Activated CD4-positive, alpha-beta memory T cell treated with anti-CD3 and anti-CD28 coated beads for 36 hours (primary cell): ENCODE measurements around the gene HLCS. TPM values are rescaled to one million over a fixed set of nuclear protein-coding genes. Genes with fewer than 3 reads are reported as not detected.

Source experiments
- CTCF ChIA-PET: fragments of 350-600 bp; sonication (Branson Sonifier 250); formaldehyde crosslinking; loops from one replicate; lab custom pipeline; 2021; ENCODE audit warnings: antibody characterized with exemption, inconsistent platforms; lab: Charles Lee
- POLR2A ChIA-PET: fragments of 350-600 bp; sonication (Branson Sonifier 250); formaldehyde crosslinking; loops from one replicate; lab custom pipeline; 2021; ENCODE audit warnings: antibody characterized with exemption; lab: Charles Lee
- DNase-seq: peaks from one replicate; pipeline ENCODE4 v3.0.0-alpha.2; 2020
- H3K27ac Mint-ChIP-seq: one replicate; pipeline ENCODE4 v1.8.0; 2021; ENCODE audit warnings: mixed read lengths
- H3K27me3 Mint-ChIP-seq: one replicate; pipeline ENCODE4 v1.8.0; 2021; ENCODE audit warnings: mixed read lengths
- H3K36me3 Mint-ChIP-seq: one replicate; pipeline ENCODE4 v1.8.0; 2021; ENCODE audit warnings: mixed read lengths
- H3K4me1 Mint-ChIP-seq: one replicate; pipeline ENCODE4 v1.8.0; 2021; ENCODE audit warnings: low read depth, mixed read lengths
- H3K4me3 Mint-ChIP-seq: one replicate; pipeline ENCODE4 v1.8.0; 2021; ENCODE audit warnings: mild to moderate bottlenecking, mixed read lengths
- H3K9me3 Mint-ChIP-seq: one replicate; pipeline ENCODE4 v1.8.0; 2021; ENCODE audit warnings: mixed read lengths
- intact Hi-C: fragments of 100-400 bp; cut with micrococcal nuclease; formaldehyde crosslinking; loops from one replicate; pipeline ENCODE4 v1.15.1; 2023
- total RNA-seq, 2 experiments: library from RNA; stranded (reverse); gene quantifications; one replicate each; pipeline ENCODE4 v1.2.3, GENCODE V29; 2021

HLCS gene
- total RNA-seq, 2 experiments from 2014 or later = 12.7 to 17.5 TPM

DNA sequence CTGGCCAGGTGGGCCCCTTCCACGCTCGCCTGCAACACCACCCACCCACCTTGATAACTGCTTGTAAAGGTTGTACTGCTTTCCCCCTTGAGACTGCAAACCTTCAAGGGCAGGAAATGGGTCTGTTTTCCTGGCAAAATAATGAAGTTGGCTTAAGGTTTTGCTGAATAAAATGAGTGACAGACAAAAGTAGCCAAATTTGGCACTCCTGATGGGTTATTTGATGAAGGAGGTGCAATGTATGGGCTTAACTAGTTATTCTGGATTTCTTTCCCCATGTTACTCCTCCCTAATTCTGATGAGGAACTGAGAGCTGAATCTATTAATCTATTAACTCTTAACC is 14.6 kb upstream of the HLCS start:
- Mint-ChIP-seq H3K4me3 (peak overlapping the region; percentile 50), H3K4me1 (peaks cover 26% of the 10 kb centered on the region), H3K27ac (no peak overlapping the region), H3K9me3 (no peaks in the 10 kb centered on the region), H3K27me3 (peaks cover 11% of the 10 kb centered on the region), H3K36me3 (no peaks in the 10 kb centered on the region)
- no peak for DNase-seq
- ChIA-PET POLR2A (no interaction called here), CTCF (no interaction called here)
- intact Hi-C loops = loop anchor here (10.0 kb wide), 1 partner anchor 384 kb away; the partner anchor contains the start of gene DYRK1A

DNA sequence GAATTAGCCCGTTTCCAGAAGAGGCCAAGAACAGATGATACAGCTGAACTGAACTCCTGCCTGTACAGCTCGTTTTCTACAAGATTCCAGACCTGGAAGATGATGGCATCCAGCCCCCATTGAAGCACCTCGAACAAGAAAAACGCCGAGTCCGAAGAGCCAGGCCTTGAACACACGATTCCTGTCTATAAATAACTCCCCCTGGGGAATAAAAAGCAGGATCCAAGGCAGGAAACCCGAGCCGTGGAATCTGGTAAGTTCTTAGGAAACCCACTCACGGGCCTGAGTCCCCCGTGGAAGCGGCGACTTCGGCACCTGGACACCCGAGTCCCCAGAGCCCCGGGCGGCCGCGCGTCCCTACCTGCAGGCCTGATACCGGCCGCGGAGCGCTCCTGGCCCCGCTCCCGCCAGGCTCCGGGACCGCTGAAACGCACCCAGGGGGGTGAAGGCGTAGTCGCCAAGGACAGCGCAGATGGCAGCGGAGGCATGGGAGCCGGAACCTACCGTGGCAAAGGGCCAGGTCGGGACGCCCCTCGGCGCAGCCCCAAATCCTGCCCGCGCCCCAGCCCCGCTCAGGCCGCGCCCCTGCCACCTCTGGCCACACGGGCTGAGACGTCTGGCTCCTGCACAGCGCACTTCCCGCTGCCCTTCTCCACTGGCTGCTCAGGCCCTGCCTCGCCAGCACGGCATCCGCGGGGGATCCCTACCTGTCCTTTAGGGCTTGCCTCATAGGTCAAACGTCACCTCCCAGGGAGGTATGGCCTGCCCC is 14.0 kb upstream of the HLCS start:
- no peak overlapping the region for H3K27ac Mint-ChIP-seq
- peak overlapping the region; percentile 50 for H3K4me3 Mint-ChIP-seq
- peaks cover 21% of the 10 kb centered on the region for H3K4me1 Mint-ChIP-seq
- POLR2A ChIA-PET = no interaction called here
- H3K9me3 Mint-ChIP-seq = no peaks in the 10 kb centered on the region
- H3K36me3 Mint-ChIP-seq = no peaks in the 10 kb centered on the region
- DNase-seq = no peak
- intact Hi-C loops = loop anchor here (10.0 kb wide), 1 partner anchor 384 kb away; the partner anchor contains the start of gene DYRK1A
- peaks cover 11% of the 10 kb centered on the region for H3K27me3 Mint-ChIP-seq
- CTCF ChIA-PET = interaction anchor here (1.2 kb wide), 1 partner anchor 10 kb away, joined by 5 read pairs; no protein-coding TSS in a partner anchor

DNA sequence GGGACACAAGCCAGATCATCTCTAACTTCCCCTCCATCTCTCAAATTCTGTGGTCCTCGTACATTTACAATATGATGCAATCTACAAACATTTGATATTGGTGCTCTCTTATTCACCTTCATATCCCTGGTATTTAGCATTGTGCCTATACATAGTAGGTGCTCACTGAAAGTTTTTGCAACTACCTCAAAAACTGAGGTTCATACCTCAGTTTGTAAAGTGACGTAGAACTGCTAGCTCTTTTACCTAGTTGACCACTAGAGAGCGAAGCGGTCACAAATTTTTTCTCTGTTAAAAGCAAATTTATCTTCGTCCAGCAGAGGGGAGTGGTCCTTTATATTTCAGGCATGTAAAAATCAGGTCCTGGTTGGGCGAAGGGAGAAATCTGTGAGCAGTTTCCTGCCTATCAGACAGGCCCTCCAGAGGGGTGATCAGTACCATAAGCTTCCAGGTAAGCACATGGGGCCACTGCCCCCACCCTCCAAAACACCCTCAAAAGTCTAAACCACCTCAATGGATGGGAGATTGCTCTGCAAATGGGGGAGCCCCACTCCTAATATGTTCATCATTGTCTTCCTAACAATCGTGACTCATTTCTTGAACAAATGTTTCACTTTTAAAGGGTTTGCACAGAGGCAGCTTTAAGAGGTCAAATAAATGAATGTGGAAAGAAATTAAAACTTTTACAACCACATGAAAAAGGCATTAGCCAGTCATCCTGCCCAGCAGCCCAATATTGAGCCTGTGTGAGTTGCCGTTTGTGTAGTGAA is 10.6 kb upstream of the HLCS start:
- no peaks in the 10 kb centered on the region for H3K36me3 Mint-ChIP-seq
- peaks cover 21% of the 10 kb centered on the region for H3K4me1 Mint-ChIP-seq
- H3K9me3 Mint-ChIP-seq = no peaks in the 10 kb centered on the region
- H3K4me3 Mint-ChIP-seq = no peak overlapping the region
- CTCF ChIA-PET = interaction anchor here (1.0 to 3.9 kb wide), 10 partner anchors 8 to 347 kb away, joined by 3 to 33 read pairs (median 4); partner anchors contain the start of genes HLCS and RIPPLY3
- intact Hi-C loops = loop anchor here (1.0 kb wide), 2 partner anchors 12 to 33 kb away; no protein-coding TSS in a partner anchor
- peak; percentile 63 for DNase-seq
- POLR2A ChIA-PET = no interaction called here
- H3K27ac Mint-ChIP-seq = peak overlapping the region; percentile 40
- H3K27me3 Mint-ChIP-seq = peaks cover 11% of the 10 kb centered on the region

DNA sequence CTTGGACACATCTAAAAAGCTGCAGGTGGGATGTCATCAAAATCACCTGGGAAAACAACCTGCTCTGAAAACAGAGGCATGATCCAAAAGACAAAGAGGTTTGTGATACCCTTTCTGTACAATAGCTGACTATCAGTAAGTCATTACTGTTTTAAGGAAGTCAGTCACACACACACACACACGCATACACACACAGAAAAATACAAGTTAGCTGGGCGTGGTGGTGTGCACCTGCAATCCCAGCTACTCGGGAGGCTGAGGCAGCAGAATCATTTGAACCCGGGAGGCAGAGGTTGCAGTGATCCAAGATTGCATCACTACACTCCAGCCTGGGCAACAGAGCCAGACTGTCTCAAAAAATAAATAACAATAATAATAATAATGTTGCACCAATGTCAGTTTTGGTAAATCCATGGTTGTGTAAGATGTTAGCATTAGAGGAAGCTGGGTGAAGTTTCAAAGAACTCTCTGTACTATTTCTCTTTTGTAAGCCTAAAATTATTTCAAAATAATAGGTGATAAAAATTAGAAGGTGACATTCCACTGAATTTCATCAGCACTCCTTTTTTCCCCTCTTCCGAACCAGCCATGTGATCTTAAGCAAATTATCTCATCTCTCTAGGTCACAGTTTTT is 9.9 kb upstream of the HLCS start:
- POLR2A ChIA-PET = no interaction called here
- Mint-ChIP-seq H3K4me1 (peaks cover 21% of the 10 kb centered on the region), H3K27me3 (peaks cover 7% of the 10 kb centered on the region), H3K36me3 (no peaks in the 10 kb centered on the region), H3K27ac (no peak overlapping the region), H3K9me3 (no peaks in the 10 kb centered on the region), H3K4me3 (no peak overlapping the region)
- intact Hi-C loops = no loop called here
- no peak for DNase-seq
- CTCF ChIA-PET = interaction anchor here (0.6 to 3.9 kb wide), 11 partner anchors 7 to 872 kb away, joined by 3 to 33 read pairs (median 4); partner anchors contain the start of genes HLCS and RIPPLY3

DNA sequence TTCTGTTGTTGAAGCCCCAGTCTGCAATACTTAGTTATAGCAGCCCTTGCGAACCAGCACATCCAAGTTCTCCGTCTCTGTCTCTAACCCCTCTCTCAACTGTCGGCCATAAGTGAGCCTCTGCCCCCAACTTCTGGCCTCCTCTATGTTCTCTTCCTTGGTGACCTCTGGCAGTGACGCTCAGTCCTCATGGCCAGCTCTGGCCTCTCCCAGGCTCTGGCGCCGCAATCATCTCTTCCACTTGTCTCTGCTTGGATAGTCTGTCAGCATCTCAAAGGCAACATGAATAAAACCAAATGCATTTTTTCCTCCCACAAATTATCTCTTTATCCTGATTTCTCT is 8.4 kb upstream of the HLCS start:
- H3K36me3 Mint-ChIP-seq = no peaks in the 10 kb centered on the region
- ChIA-PET CTCF (no interaction called here), POLR2A (interaction anchor here (0.7 to 1.2 kb wide), 2 partner anchors 9 to 15 kb away, joined by 3 read pairs; no protein-coding TSS in a partner anchor)
- no peaks in the 10 kb centered on the region for H3K27me3 Mint-ChIP-seq
- no peak overlapping the region for H3K27ac Mint-ChIP-seq
- no peak for DNase-seq
- intact Hi-C loops = no loop called here
- peaks cover 14% of the 10 kb centered on the region for H3K4me1 Mint-ChIP-seq
- H3K9me3 Mint-ChIP-seq = no peaks in the 10 kb centered on the region
- H3K4me3 Mint-ChIP-seq = no peak overlapping the region

DNA sequence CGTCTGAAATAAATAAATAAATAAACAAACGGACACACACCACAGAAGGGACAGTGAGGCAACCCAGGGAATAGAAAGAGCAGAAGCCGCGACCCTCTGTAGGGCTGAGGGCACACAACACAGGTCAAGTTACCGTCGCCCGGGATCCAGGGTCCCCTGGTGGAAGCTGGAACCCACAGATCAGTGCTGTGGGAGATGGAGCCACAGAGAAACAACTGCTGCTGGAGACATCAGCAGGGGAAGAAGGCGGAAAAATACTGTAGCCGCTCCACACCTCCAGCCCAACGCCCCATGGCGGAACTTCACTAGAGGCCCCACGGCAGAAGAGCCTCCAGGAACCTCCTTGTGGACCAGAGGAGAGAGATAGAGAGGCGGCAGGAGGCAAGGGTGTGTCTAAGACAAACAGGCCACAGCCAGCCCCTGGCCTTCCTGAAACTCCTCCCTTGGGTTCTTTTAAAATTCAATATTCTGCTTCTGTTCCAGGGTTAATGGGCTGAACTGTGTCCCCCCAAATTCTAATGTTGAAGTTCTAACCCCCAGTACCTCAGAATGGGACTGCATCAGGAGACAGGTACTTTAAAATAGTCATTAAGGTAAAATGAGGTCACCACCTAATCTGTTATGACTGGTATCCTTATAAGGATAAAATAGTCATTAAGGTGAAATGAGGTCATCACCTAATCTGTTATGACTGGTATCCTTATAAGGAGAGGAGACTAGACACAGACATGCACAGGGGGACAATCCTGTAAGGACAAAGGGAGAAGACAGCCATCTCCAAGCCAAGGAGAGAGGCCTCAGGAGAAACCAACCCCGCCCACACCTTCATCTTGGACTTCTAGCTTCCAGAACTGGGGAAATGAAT is 7.7 kb upstream of the HLCS start:
- intact Hi-C loops = no loop called here
- no peaks in the 10 kb centered on the region for H3K36me3 Mint-ChIP-seq
- no peaks in the 10 kb centered on the region for H3K9me3 Mint-ChIP-seq
- ChIA-PET CTCF (no interaction called here), POLR2A (interaction anchor here (0.7 to 1.2 kb wide), 2 partner anchors 9 to 15 kb away, joined by 3 read pairs; no protein-coding TSS in a partner anchor)
- no peaks in the 10 kb centered on the region for H3K27me3 Mint-ChIP-seq
- no peak for DNase-seq
- no peak overlapping the region for H3K27ac Mint-ChIP-seq
- H3K4me3 Mint-ChIP-seq = no peak overlapping the region
- peaks cover 14% of the 10 kb centered on the region for H3K4me1 Mint-ChIP-seq

DNA sequence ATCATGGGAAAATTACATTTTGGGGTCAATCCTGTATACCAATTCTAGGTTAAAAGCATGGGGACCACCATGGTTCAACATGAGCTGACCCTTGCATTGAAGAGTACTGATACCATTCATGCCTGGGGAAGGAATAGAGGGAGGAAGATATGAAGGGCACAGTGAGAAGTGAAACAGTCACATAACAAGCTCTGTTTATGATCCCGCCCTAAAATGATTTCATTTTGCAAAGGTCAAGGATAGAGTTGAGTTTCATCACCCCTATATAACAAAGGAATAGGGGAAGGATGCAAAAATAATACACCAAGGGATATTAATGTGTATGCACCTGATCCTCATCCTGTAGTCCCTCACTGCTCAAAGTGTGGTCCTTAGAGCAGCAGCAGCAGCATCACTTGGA is 2.5 kb upstream of the HLCS start:
- intact Hi-C loops = loop anchor here (5.0 kb wide), 1 partner anchor 38 kb away; the partner anchor contains the start of gene RIPPLY3
- ChIA-PET POLR2A (no interaction called here), CTCF (interaction anchor here (0.6 to 1.3 kb wide), 3 partner anchors 8 to 154 kb away, joined by 4 read pairs; no protein-coding TSS in a partner anchor)
- Mint-ChIP-seq H3K9me3 (no peaks in the 10 kb centered on the region), H3K4me3 (no peak overlapping the region), H3K4me1 (peaks cover 12% of the 10 kb centered on the region), H3K27ac (no peak overlapping the region), H3K27me3 (no peaks in the 10 kb centered on the region), H3K36me3 (peaks cover 2% of the 10 kb centered on the region)
- DNase-seq = no peak

DNA sequence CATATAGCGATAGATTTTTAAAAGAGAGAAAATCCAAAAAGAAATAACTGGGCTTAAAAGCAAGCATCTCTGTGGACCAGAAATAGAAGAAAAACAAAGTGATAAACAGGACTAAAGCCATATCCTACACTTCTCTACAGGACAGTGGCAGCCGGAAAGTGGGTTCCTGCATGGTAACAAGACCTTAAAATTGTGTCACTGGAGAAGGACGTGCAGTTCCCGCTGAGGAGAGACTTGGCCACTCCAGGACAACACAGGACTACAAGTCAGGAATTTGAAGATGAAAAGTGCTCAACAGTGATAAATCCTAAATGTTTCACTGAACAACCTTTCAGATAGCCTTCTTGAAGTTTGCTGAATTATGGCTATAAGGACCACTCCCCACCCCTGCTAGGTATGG is 1.9 kb upstream of the HLCS start:
- Mint-ChIP-seq H3K36me3 (peaks cover 2% of the 10 kb centered on the region), H3K4me3 (no peak overlapping the region), H3K27me3 (no peaks in the 10 kb centered on the region), H3K9me3 (no peaks in the 10 kb centered on the region), H3K27ac (no peak overlapping the region), H3K4me1 (peaks cover 12% of the 10 kb centered on the region)
- ChIA-PET CTCF (interaction anchor here (1.1 to 1.3 kb wide), 2 partner anchors 9 to 21 kb away, joined by 4 read pairs; no protein-coding TSS in a partner anchor), POLR2A (no interaction called here)
- DNase-seq = no peak
- intact Hi-C loops = loop anchor here (5.0 kb wide), 1 partner anchor 39 kb away; the partner anchor contains the start of gene RIPPLY3

DNA sequence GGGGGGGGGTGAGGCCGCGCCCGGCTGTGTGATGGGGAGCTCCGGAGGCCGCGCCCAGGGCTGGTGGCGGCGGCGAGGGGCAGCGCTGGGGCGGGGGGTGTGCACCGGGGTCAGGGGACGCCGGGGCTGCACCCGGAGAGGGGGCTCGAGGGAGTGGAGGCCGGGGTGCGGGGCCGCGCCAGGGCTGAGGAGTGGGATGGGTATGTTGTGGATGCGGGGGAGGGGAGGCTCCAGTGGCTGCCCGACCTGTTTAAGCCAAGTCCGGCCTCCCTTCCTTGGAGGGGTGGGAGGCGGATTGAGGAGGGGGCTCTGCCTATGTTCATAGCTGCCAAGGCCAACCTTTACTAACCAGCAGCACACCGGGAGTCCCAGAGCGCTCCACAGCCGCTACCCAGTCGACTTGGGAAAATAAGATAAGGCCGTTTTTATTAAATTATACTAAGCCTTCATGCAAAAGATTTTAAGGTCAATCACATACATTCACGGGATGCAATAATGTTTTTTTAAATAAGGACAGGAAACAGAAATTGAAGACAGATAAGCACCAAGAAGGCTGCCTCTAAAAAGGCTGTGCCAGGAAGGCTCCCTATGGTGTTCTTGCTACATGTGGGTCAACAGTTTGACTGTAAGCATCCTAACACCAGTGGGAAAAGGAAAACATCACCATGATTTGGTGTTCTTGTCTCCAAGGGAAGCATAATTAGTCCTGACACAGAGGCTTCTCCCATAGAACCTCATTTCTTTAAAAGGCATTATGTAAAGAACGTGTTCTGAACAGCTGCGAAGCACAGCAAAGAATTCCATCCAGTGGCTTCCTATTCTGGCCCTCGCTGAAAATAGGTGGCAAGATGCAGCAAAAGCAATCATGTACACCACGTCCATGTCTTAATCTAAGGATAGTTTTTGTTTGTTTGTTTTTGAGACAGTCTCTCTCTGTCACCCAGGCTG is 626 bp upstream of the HLCS start:
- peak overlapping the region; percentile 75 for H3K4me3 Mint-ChIP-seq
- POLR2A ChIA-PET = interaction anchor here (0.8 to 2.0 kb wide), 5 partner anchors 17 to 300 kb away, joined by 3 to 8 read pairs (median 3); partner anchors contain the start of gene VPS26C
- peak overlapping the region; percentile 54 for H3K27ac Mint-ChIP-seq
- intact Hi-C loops = loop anchor here (2.0 to 5.0 kb wide), 3 partner anchors 22 to 106 kb away; partner anchors contain the start of genes PIGP, RIPPLY3 and TTC3
- CTCF ChIA-PET = interaction anchor here (1.2 to 4.2 kb wide), 7 partner anchors 9 to 597 kb away, joined by 3 to 51 read pairs (median 6); partner anchors contain the start of gene RIPPLY3
- H3K4me1 Mint-ChIP-seq = peaks cover 12% of the 10 kb centered on the region
- no peaks in the 10 kb centered on the region for H3K27me3 Mint-ChIP-seq
- DNase-seq = no peak
- H3K9me3 Mint-ChIP-seq = no peaks in the 10 kb centered on the region
- peaks cover 2% of the 10 kb centered on the region for H3K36me3 Mint-ChIP-seq

DNA sequence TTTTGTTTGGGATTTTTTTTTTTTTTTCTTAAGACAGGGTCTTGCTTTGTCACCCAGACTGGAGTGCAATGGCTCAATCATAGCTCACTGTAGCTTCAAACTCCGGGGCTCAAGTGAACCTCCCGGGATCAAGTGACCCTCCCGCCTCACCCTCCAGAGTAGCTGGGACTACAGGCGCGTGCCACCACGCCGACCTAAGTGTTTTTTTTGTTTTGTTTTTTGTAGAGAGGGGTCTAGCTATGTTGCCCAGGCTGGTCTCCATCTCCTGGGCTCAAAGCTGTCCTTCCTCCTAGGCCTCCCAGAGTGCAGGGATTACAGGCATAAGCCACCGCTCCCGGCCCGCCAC is 776 bp downstream of the HLCS start:
- POLR2A ChIA-PET = interaction anchor here (0.6 to 2.0 kb wide), 7 partner anchors 9 to 588 kb away, joined by 3 to 8 read pairs (median 3); no protein-coding TSS in a partner anchor
- peaks cover 12% of the 10 kb centered on the region for H3K4me1 Mint-ChIP-seq
- H3K27ac Mint-ChIP-seq = peak overlapping the region; percentile 82
- H3K4me3 Mint-ChIP-seq = peak overlapping the region; percentile 84
- intact Hi-C loops = loop anchor here (2.0 to 5.0 kb wide), 3 partner anchors 23 to 107 kb away; partner anchors contain the start of genes PIGP, RIPPLY3 and TTC3
- H3K27me3 Mint-ChIP-seq = no peaks in the 10 kb centered on the region
- peaks cover 7% of the 10 kb centered on the region for H3K36me3 Mint-ChIP-seq
- no peaks in the 10 kb centered on the region for H3K9me3 Mint-ChIP-seq
- no peak for DNase-seq
- CTCF ChIA-PET = interaction anchor here (0.7 to 4.2 kb wide), 14 partner anchors 10 to 598 kb away, joined by 3 to 51 read pairs (median 4); partner anchors contain the start of gene RIPPLY3
